GM12864 (cell line): Measurements from ENCODE around the gene MOCS2.
"Not testable (repeated sequence)": the region's sequence is repeated elsewhere in the genome, so short reads cannot be mapped to it uniquely, and the experiment has no call there.

Experiments
- DNase-seq: peaks from one replicate; pipeline ENCODE4 v3.0.0-alpha.2; 2011; ENCODE audit warnings: low read depth
- H3K4me3 ChIP-seq: 2 replicates; pipeline ENCODE4 v1.5.1; 2011; ENCODE audit warnings: mild to moderate bottlenecking, low read depth, low read length, control low read depth
- CTCF ChIP-seq: IDR thresholded peaks from 2 replicates; pipeline ENCODE4 v1.5.1; 2011; ENCODE audit warnings: low read depth, mild to moderate bottlenecking, moderate library complexity, low read length, control low read depth, inconsistent platforms; ENCODE audit errors: missing control alignments

Gene MOCS2

GRCh38 chr5:53112909-53113308 lies 3.4 kb upstream of the MOCS2 start:
- H3K4me3 ChIP-seq, result no peak overlapping the region
- no peak for TF ChIP-seq CTCF
- no peak for DNase-seq

GRCh38 chr5:53112307-53112706 lies 2.8 kb upstream of the MOCS2 start:
- DNase-seq, H3K4me3 ChIP-seq: not testable (repeated sequence)

- TF ChIP-seq CTCF, result no peak
- H3K4me3 ChIP-seq, result no peak overlapping the region
These were observed 1.6 kb upstream of the MOCS2 start for GRCh38 chr5:53111139-53111538.

GRCh38 chr5:53110156-53110555 lies 599 bp upstream of the MOCS2 start:
- no peak for DNase-seq
- TF ChIP-seq CTCF, result no peak

More at GRCh38 chr5:53111139-53111538, 1.6 kb upstream of the MOCS2 start:
- no peak for DNase-seq

GRCh38 chr5:53109056-53109442 lies 508 bp downstream of the MOCS2 start:
- H3K4me3 ChIP-seq, result peak overlapping the region; percentile 82
- no peak for TF ChIP-seq CTCF
- DNase-seq, result no peak

More at GRCh38 chr5:53110156-53110555, 599 bp upstream of the MOCS2 start:
- peak overlapping the region; percentile 82 for H3K4me3 ChIP-seq

GRCh38 chr5:53105611-53106300 lies 3.8 kb downstream of the MOCS2 start:
- no peak for DNase-seq
- no peak for TF ChIP-seq CTCF
- H3K4me3 ChIP-seq, result no peak overlapping the region

GRCh38 chr5:53100606-53101005 lies 9.0 kb downstream of the MOCS2 start:
- no peak for DNase-seq
- TF ChIP-seq CTCF, result no peak
- no peak overlapping the region for H3K4me3 ChIP-seq

- no peak overlapping the region for H3K4me3 ChIP-seq
- TF ChIP-seq CTCF, result no peak
- no peak for DNase-seq
These were observed 10.0 kb downstream of the MOCS2 start for GRCh38 chr5:53099546-53099945.
